ENCODE results near the gene F7. TPM values are rescaled to one million over a fixed set of nuclear protein-coding genes. Genes with fewer than 3 reads are reported as not detected.

The F7 gene
- total RNA-seq, 1 donor: not detected

GRCh38 chr13:113123226-113124201 is 17.9 kb downstream of the F7 start:
- H3K4me3 ChIP-seq (ENCODE audit: low read depth, low read length): peak overlapping the region; percentile 60

GRCh38 chr13:113124211-113124970 is 18.8 kb downstream of the F7 start:
- no peak for DNase-seq (ENCODE audit: low read depth)
- no peak overlapping the region for H3K4me3 ChIP-seq (ENCODE audit: low read depth, low read length)
- no peak for TF ChIP-seq CTCF (IDR thresholded peaks at IDR 0.05; ENCODE audit: insufficient read depth, low read depth, low read length)

More at GRCh38 chr13:113123226-113124201, 17.9 kb downstream of the F7 start:
- no peak for DNase-seq (ENCODE audit: low read depth)
- TF ChIP-seq CTCF (IDR thresholded peaks at IDR 0.05; ENCODE audit: insufficient read depth, low read depth, low read length): peak; percentile 28

GRCh38 chr13:113125506-113126264 is 20.1 kb downstream of the F7 start:
- TF ChIP-seq CTCF (IDR thresholded peaks at IDR 0.05; ENCODE audit: insufficient read depth, low read depth, low read length): no peak
- no peak overlapping the region for H3K4me3 ChIP-seq (ENCODE audit: low read depth, low read length)
- no peak for DNase-seq (ENCODE audit: low read depth)

- no peak for TF ChIP-seq CTCF (IDR thresholded peaks at IDR 0.05; ENCODE audit: insufficient read depth, low read depth, low read length)
- DNase-seq (ENCODE audit: low read depth): no peak
- no peak overlapping the region for H3K4me3 ChIP-seq (ENCODE audit: low read depth, low read length)
Measured at GRCh38 chr13:113126265-113127150, 20.9 kb downstream of the F7 start.

GRCh38 chr13:113129480-113129879 is 23.9 kb downstream of the F7 start:
- no peak overlapping the region for H3K4me3 ChIP-seq (ENCODE audit: low read depth, low read length)
- DNase-seq (ENCODE audit: low read depth): no peak
- TF ChIP-seq CTCF (IDR thresholded peaks at IDR 0.05; ENCODE audit: insufficient read depth, low read depth, low read length): no peak
